HPDE6-E6E7 (cell line): ENCODE measurements around the gene STMN1.
A peak's percentile ranks its signal among the peaks of the same experiment; 100 is the strongest.
"Not testable (repeated sequence)": the region's sequence is repeated elsewhere in the genome, so short reads cannot be mapped to it uniquely, and the experiment has no call there.

ENCODE experiments used
- DNase-seq: peaks from one replicate; pipeline ENCODE4 v3.0.0; 2011; ENCODE audit warnings: missing footprints; ENCODE audit errors: extremely low spot score

STMN1 gene

DNA sequence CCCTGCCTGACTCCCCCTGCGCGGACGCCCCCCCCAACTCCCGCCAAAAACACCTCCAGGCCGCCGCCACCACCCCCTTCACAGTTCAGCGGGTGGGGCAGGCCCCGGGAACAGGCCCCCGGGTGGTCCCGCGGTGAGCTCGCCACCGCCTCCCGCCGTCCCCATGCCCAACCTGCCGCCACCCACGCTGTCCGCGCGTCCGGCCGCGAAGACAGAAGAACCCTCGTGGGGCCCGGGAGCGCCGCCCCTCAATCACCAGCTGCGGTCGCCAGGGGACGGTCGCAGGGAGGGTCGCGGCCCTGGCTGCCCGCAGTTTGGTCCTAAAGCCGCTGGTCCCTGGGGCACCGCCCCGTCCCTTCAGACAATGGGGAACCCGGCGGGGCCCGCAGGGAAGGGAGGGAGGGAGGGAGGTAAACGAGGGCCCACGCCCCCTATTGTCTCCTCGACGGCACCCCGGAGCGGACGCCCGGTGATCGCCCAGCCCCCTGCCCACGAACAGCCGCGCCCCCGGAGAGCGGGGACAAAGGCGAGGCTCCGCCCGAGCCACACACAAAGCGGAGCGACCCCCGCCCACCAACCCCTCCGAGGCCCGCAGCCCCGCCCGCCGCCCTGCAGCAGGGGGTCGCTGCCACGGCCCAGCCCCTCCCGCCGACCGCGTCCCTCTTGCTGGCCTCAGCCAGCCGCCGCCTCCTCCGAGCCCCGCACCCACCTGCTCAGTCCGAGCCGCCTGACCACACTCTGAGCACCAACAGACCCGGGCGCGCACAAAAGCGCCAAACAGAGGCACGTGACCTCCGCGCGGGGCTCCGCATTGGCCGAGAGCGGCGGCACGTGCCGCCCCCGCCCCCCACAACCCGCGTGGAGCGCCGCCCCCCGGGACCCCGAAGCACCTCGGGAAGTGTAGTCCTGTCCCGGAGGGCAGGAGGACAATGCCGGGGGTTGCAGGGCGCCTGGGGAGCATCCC, at the start of gene STMN1:
TSS of gene STMN1 (minus strand) at position 740 of the 964 bp plus-strand sequence. CDS start 1,743 bp downstream, outside the sequence.
- peak; percentile 88 for DNase-seq

DNA sequence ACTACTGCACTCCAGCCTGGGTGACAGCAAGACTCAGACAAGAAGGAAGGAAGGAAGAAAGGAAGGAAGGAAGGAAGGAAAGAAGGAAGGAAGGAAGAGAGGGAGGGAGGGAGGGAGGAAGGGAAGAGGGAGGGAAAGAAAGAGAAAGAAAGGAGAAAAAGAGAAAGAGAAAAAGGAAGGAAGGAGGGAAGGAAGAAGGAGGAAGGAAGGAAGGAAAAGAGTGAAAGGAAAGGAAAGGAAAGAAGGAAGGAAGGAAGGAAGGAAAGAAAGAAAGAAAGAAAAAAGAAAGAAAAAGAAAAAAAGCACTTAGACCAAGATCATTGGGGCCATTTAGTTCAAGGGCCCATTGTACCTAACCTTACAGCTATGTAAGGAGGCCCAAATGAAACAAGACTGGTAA, 49.3 kb upstream of the STMN1 start:
- DNase-seq = no peak

DNA sequence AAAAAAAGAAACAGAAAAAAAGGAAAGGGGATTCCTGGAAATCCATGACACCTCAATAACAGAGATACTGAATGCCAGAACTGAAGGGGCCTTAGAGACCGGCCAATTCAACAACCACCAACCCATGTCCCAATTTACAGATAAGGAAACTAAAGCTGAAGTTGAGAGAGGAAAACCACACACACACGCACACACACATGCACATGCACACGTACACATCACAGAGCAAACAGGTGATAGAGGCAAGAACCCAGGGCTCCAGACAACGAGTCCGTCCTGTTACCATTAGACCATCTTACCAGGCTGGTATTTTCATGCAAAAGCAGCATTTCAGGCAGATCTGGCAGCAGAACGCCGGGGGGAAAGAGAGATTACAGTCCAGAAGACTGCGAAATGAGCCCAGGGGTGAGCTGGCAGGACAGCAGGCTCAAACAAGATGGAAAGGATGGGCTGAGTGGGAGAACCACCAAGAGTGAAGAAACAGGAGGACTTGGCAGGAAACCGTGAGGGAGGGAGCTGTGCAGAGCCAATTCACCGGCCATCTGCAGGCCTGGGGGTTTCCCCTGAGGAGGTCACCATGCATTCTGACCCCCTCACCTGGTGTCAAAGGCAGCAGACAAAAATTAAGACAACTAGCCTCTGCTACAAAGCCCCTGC, 48.2 kb upstream of the STMN1 start:
- DNase-seq = no peak

DNA sequence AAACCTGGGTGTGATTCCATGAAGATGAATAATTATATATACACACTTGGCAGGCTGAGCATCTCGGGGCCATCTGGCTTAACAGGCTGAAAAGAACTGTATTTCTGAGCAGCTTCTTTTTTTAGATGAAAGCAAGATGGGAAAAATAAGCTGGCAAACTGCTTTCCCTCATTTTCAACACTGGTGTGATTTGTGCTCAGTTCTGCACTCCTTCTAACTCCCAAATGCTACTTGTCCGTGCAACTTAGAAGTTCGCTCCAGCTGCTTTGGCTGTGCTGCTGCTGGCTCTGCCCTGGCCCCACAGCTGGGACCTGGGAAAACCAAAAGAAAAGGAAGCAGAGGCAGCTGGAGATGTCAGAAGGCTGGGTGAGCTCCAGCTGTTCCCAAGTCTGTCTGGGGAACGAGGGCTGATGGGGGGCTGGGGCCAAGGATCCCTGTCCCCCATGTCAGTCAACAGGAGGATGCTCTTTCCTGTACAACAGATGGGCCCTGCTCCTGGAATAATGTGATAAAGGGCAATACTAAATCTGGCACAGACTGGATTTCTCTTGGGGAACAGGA, 46.7 kb upstream of the STMN1 start:
- DNase-seq = no peak

DNA sequence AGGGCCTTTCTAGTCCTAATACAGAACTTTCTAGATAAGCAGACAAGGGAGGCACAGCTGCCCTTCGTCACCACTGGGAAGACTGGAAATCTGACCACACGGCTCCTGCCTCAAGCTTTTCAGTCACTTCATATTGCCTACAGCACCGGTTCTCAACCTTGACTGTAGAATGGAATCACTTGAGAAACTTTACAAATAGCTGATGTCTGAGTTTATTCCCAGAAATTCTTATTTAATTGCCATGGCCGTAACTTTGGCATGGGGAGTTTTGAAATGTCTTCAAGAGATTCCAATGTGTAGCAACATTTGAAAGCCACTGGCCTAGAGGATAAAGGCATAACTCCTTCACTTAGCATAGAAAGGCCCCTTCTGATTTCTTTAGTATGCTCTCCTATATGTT, 42.4 kb upstream of the STMN1 start:
- no peak for DNase-seq

DNA sequence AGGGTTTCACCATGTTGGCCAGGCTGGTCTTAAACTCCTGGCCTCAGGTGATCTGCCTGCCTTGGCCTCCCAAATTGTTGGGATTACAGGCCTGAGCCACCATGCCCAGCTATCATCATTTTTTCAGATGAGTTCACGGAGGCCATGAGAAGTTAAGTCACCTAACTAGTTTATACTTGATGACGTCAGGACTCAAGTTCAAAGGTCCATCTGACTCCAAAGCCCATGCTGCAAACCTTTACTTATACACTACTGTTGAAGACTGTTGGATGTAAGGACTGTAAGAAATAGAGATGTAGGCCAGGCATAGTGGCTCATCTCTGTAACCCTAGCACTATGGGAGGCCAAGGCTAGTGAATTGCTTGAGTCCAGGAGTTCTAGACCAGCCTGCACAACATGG, 40.8 kb upstream of the STMN1 start:
- no peak for DNase-seq

DNA sequence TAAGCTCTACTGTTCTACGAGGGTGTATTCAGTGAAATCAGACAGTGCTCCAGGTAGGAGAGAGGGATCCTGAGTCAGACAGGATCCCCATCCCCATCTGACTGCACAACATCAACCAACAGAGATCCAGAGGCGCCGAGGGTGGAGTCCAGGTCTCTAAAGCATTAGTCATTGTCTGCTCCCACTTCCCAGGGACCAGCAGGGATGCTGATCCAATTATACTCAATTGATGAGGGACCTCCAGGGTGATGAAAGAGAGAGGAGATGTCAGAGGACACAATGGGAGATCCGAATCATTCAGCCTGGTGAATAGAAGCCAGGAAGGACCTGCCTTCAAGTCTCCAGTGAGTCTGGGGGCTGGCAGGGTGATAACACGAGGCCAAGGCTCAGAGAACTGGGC, 39.5 kb upstream of the STMN1 start:
- no peak for DNase-seq

DNA sequence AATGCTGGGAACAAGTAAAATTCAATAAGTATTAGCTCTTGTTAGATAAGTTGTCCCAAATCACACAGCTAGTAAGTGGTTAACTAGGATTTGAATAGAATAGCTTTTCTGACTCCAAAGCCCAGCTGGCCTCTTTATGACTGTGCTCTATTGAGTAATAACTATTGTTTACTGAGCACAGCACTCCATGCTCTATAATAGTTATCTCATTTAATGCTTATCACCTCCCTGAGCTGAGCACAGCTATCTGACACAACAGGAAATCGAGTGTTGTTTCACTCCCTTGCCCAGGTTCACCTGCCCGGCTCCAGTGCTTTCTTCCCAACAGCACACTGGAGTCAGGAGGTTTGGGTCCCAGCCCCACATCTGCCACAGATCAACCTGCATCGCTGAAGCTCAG, 38.8 kb upstream of the STMN1 start:
- no peak for DNase-seq

DNA sequence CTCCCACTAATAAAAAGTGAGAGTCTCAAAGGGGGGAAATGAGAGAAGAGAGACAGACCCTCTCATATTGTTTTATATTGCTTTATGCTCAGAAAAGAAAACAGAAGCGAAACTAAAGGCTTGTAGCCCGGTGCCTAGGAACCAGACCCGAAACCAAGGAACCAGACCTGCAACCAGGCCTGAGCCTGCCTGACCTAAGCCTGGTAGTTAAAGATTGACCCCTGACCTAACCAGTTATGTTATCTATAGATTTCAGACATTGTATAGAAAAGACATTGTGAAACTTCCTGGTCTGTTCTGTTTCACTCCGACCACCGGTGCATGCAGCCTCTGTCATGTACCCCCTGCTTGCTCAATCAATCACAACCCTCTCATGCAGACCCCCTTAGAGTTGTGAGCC, 37.3 kb upstream of the STMN1 start:
- not testable (repeated sequence) for DNase-seq

DNA sequence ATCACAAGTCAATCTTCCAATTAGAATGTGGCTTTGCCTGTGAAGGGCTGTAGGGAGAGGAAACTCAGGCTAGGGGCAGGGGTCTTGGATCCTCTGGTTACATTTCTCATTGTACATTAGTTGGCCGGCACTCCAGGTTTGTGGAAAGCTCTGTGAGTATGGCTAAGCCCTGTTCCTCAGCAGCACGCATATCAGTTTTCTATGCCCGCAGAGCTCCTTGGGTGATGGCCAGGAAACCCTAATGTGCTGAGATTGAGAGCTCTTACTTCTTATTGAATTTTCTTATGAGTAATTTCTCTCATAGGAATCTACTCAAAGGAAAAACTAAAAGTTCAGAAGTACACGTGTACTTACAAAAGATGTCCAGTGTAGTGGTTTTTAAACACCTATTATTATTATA, 30.7 kb upstream of the STMN1 start:
- no peak for DNase-seq

DNA sequence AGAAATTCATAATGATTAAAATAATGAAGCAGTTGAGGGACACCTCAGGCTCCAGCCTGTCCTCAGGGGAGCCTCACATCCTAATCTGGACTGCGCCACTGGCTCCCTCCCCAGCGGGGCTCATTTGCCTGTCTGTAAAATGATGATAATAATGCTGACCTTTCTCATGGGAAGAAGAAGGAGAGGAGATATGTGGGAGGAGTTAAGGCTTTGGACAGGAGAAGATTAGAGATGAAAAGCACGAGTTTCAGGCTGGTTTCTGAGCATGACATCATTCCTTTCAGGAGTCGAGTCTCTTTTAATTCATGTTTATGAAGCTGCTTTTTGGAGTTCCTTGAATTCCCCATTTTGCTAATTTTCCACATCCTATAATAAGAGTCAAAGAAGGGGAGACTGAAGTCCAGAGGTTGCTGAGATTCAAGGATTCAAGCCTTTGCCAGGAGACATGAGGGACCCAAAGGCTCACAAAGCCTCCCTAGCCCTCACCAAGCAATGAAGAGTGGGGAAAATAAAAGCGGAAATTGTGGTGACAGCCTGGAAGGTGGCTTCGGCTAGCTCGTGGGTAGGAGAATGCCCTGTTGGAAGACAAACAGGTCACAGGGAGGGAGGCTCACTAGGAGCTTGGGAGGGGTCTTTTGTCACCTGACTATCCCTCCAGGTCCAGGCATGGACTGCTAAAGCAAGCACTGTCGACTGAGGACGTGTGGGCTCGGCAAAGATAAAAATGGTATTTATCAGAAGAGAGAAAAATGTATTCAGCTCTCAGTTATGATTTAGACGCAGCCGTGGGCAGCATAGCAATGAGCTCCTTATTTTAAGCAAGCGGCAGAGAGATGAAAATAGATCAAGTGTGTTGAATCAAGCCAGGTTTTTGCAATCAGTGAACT, 27.5 kb upstream of the STMN1 start:
- DNase-seq = no peak

DNA sequence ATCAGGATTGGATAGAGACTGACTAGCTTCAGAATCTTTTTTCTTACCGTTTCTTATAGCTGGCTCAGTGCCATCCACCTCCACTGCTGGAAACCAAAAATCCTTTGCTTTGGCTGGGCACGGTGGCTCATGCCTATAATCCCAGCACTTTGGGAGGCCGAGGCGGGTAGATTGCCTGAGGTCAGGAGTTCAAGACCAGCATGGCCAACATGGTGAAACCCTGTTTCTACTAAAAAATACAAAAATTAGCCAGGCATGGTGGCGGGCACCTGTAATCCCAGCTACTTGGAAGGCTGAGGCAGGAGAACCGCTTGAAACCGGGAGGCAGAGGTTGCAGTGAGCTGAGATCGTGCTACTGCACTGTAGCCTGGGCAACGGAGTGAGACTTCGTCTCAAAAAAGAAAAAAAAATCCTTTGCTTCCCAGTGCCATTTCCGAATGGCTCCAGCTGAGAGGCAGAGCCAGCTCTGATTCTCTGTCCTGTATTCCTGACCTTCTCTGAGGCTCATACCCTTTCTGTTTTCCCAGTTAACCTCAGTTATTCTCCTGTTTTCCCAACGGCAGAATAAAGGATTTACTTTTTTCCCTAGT, 26.7 kb upstream of the STMN1 start:
- not testable (repeated sequence) for DNase-seq

DNA sequence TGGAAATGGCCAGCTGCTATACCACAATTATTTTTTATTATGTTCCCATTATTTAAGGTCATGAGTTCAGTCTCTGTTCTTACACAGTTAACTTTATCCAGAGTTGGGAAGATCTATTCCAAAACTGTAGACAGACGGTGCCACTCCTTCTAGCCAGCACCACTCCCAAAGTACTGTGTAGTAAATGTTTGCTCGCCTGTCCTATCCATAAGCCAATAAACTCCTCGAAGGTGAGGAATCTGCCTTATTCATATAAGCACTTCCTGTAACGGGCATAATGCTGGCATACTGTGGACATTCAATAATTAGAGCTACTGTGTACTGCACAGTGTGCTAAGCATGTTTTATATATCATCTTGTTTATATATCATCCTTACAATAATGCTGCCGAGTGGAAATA, 26.1 kb upstream of the STMN1 start:
- no peak for DNase-seq

DNA sequence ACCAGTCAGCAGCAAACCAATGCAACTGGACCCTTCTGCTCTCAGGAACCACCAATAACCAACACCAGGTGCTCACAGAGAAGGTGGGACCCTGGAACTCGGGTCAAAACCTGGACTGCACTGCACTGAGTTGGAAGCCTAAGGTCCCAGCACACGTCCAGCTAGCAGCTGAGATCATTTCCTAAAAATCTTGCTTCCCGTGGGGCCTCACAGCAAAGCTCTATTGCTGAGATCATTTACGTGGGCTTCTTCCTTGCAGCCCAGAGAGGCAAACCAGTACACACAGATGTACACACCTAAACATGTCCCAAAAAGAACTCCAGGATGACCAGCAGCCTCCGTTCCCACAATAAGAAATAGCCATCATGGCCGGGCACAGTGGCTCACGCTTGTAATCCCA, 22.8 kb upstream of the STMN1 start:
- DNase-seq = no peak

DNA sequence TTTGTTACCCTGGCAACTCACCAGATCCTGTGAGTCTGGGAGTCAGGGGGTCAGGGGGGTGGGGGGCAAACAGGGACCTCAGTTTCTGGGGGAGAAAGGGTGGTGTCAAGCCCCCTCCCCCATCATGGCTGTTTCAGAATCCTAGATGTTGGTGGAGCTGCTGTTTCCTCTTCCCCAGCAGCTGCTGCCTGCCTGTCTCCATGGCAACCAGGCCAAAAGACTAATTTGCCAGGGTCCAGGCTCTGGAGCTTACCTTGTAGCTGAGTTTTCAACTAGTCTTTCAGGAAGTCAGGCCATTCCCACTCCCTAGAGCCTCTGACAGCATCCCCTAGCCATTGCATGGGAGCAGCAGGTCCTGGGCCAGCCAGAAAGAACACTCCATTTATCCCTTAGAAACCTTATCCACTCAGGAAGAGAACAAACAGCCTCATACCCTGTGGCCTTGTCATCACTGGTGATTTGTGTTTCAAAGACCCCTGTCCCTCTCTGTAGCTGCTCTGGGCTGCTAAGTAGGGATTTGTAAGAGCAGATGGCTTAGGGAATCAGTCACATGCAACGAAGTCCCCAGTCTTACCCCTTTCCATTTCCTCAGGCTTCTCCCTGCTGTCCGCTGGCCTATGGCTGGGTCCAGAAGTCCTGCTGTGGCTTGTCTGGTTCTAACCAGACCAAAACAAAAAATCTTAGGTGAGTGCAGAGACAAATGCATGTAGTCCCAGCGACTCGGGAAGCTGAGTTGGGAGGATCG, 21.5 kb upstream of the STMN1 start:
- no peak for DNase-seq

DNA sequence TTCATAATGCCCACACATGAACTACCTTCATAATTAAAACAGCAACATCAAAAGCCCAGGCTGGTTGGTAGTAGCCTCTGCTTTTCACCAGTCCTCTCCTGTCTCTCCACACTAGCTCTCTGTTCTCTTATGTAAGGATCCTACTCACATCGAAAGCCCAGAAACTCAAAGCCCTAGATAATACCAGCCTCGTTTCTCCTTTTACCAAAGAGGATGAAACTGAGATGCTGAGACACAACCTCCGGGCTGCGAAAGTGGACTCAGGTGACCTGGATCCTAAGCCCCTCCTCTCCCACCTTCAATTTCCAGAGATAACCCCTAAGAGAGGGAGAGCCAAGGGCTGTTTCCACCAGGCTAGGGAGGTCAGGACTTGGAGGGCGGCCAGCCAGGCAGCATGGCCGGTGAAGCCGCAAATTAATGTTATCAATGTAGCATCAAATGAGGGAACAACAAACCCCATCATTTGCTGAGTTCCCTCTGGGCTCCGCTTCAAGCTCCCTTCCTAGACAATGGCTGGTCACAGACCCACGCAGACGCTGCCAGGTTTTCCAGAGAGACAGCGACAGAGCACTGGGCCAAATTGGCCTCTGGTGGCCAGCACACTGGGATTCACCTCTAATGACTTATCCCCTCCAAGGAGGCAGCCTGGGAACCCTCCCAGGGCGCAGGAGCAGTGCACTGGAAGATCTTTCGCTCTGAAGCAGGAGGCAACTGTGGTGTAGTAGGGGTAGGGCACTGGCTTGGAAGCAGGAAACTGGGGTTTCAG, 20.7 kb upstream of the STMN1 start:
- DNase-seq = no peak

DNA sequence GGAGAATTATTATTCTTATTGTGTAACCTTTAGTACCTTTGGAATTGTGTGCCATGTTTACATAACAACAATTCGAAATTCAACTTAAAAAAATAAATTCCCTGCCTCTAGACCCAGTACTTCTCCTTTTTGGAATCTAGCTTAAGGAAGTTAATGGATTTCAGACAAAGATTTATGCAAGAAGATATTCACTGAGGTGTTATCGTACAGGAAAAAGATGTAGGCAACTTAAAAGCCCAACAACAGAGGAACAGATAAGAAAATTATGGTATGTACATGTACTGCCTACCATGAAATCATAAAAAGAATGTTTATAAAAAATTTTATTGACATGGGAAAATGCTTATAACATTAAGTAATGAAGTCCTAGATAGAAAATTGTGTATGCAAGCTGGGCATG, 18.2 kb upstream of the STMN1 start:
- no peak for DNase-seq

DNA sequence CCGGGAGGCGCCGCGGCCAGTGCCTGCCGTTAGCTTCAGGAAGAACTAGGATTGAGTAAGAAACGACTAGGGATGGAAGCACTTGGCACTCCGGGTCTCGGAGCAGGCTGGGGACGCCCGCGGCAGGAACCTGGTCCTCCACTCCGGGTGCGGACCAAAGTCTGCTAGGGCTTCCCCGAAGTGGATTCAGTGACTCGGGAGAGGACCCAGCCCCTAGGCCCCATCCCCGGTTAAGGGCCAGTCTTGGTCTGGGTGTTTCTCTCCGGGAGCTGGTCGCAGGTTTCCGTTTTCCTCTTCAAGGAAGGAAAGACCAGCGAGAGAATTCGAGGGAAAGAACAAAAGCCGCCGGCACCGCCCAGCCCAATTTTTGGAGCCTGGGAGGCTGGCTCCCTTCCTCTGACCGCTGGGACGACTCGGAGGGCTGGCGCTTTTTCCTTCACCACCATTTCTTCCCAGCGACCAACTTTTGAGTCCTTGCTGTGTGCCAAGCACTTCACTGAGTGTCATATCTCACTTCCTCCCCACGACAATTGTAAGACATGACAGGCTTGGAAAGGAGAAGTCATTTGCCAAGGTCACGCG, 16.8 kb upstream of the STMN1 start:
- no peak for DNase-seq
